HG02678 (cell line): ENCODE results near the gene ATPAF1.
"Not testable (repeated sequence)": the region's sequence is repeated elsewhere in the genome, so short reads cannot be mapped to it uniquely, and the experiment has no call there.

Source experiments
- ATAC-seq: cut with Tn5 transposase; IDR thresholded peaks from one replicate; pipeline ENCODE4 v1.9.1; 2021; ENCODE audit warnings: mild to moderate bottlenecking, moderate library complexity; ENCODE audit not compliant: unreplicated experiment

The ATPAF1 gene, protein sequence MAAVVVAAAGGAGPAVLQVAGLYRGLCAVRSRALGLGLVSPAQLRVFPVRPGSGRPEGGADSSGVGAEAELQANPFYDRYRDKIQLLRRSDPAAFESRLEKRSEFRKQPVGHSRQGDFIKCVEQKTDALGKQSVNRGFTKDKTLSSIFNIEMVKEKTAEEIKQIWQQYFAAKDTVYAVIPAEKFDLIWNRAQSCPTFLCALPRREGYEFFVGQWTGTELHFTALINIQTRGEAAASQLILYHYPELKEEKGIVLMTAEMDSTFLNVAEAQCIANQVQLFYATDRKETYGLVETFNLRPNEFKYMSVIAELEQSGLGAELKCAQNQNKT

DNA sequence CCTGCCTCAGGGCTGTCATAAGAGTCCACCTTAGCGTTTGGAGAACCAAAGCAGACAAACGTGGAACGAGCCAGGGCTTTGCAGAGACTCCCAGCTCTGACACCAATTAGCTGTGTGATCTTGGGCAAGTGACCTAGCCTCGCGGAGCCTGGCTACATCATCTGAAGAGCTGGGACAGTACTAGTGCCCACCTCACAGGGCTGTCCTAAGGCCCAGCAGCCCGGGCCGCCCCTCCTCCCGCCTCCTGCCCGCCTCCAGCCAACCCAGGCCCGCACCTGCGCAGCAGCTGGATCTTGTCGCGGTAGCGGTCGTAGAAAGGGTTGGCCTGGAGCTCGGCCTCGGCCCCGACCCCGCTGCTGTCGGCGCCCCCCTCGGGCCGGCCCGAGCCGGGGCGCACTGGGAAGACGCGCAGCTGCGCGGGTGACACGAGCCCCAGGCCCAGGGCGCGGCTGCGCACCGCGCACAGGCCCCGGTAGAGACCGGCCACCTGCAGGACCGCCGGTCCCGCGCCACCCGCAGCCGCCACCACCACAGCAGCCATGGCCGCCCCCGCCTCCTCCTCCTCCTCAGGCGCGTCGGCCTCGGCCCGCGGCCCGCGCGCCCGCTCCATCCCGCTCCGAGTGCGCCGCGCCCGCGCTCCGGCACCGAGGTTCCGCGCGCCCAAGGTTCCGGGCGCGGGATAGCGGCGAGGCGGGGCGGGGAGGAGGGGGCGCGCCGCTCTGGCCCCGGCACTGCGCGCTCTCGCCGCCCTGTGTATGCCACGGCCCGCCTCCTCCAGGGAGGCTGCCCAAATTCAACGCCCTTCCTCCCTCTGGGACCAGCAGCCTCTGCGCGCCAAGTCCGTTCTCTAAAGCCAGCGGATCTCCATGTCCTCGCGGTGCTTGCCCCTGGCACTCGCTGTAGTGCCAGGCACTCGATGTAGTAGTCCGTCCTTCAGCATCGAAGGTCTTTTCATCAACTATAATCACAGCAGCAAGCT is at the start of gene ATPAF1:
TSS of gene ATPAF1 (minus strand) at position 583 of the 979 bp plus-strand sequence. CDS start at position 541, 42 bp downstream.
- peak; percentile 75 for ATAC-seq

DNA sequence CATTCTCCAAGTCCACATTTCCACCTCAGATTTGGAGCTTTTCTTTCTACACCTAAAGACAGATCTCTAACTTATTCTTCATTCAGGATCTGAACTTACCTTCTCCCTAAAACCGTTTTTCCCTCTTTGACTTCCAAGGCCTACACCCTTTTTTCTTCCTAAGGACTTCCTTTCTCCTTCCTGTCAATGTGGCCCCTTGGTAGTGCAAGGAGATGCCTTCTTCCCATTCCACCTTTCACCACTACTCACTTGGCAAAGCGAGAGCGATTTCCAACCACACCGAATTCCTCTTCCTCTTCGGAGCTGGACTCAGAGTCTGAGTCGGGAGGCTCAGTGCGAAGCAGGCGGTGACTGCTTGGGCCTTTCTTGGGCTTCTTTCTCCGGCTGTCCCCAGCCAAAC is 49.5 kb upstream of the ATPAF1 start:
- no peak for ATAC-seq

DNA sequence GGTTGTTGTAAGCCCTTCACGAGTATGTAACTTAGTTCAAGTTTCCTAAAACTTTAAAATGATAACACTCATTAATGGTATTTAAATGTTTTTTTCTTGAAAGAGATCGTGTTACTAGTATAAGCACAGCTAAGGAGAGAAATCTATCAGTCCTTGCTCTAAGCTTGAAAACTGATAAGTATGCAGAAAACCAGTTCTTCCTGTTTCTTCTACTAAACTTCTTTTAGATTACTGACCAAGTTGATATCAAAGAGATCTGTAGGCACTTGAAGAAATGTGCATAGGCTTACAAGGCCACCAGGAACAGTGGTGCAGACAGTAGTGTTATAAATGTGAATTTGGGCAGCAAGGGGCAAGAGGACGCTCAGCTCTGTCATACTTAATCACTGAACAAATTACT is 46.8 kb upstream of the ATPAF1 start:
- ATAC-seq, result no peak

DNA sequence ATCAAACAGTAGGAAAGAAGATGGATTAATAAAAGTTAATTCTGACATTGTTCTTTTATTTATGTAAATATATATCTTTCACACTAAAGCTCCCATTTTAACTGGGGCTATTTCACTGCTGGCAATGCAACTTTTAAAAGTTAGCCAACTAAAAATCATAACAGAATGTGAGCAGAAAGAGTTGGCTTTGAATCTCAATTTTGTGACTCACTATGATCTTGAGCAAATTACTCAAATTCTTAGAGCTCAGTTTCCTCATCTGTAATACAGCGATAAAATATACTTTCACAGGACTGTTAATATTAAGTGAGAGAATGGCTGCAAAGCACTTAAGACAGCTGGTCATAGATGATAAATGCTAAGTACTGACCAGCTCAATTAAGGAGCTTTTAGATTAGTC is 40.0 kb upstream of the ATPAF1 start:
- no peak for ATAC-seq

DNA sequence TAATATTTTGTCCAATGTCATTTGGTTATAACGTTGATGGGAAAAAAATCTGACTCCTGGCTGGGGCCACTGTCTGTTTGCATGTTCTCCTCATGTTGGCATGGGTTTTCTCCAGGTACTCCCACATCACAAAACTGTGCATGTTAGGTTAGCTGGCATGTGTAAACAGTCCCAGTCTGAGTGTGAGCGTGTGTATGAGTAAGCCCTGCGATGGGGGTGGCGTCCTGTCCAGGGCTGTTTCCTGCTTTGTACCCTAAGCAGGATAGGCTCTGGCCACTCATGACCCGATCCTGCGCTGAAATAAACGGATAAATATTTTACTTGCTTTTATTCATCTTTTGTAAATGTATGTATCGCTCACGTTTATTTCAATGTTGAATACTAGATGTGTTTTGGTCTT is 37.2 kb upstream of the ATPAF1 start:
- no peak for ATAC-seq

DNA sequence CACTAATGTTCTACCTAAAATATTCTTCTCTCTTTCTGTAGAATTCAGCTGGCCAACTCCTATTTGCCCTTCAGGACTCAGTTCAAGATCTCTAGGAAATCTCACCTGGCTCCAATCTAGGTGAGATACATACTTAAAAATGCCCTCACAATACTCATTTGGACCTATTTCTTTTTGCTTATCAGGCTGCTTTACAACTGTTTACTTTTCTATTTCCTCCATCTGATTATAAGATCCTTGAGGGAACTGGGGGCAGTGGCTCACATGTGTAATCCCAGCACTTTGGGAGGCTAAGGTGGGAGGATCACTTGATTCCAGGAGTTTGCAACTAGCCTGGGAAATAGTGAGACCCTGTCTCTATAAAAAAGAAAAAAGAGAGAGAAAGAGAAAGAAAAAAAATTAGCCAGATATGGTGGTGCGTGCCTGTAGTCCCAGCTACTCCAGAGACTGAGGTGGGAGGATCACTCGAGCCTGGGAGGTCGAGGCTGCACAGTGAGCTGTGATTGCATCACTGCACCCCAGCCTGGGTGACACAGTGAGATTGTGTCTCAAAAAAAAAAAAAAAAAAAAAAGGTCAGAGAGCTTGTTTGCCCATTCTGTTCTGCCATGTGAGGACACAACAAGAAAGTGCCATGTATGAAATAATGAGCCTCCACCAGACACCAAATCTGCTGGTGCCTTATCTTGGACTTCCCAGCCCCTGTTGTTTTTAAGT is 35.9 kb upstream of the ATPAF1 start:
- ATAC-seq, result no peak

DNA sequence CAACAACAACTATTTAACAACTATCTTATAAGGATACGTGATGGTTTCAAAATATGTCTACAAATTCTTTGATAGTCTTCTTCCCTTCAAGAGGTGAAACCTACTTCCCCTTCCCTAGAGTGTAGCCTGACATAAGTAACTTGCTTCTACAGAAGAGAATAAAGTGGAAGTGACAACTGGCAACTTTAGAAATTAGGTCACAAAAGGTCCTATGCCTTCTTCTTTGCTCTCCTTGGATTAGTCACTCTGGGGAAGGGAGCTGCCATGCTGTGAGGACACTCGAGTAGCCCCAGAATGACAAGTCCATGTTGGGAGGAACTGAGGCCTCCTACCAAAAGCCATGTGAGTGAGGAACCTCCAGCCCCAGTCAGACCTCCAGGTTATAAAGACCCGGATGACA is 31.5 kb upstream of the ATPAF1 start:
- ATAC-seq, result no peak

DNA sequence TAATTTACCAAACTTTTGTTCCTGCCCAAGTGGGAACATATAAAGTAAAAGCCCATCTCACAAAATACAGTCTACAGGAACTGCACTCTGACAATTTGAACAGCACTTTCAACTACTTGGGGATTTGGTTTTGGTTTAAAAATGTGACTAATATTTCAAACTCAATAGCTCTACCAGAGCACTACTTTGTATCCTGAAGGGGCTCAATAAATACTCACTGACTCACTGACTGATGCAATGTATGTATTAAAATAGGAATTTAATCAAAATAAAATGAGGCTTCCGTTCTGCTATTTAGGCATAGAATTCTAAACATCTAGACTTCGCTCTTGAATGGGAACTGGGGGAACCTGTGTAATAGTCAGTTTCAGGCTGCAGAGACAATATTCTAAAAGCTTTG is 28.9 kb upstream of the ATPAF1 start:
- no peak for ATAC-seq

DNA sequence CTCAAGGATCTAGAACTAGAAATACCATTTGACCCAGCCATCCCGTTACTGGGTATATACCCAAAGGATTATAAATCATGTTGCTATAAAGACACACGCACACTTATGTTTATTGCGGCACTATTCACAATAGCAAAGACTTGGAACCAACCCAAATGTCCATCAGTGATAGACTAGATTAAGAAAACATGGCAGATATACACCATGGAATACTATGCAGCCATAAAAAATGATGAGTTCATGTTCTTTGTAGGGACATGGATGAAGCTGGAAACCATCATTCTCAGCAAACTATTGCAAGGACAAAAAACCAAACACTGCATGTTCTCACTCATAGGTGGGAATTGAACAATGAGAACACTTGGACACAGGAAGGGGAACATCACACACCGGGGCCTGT is 26.5 kb upstream of the ATPAF1 start:
- not testable (repeated sequence) for ATAC-seq

DNA sequence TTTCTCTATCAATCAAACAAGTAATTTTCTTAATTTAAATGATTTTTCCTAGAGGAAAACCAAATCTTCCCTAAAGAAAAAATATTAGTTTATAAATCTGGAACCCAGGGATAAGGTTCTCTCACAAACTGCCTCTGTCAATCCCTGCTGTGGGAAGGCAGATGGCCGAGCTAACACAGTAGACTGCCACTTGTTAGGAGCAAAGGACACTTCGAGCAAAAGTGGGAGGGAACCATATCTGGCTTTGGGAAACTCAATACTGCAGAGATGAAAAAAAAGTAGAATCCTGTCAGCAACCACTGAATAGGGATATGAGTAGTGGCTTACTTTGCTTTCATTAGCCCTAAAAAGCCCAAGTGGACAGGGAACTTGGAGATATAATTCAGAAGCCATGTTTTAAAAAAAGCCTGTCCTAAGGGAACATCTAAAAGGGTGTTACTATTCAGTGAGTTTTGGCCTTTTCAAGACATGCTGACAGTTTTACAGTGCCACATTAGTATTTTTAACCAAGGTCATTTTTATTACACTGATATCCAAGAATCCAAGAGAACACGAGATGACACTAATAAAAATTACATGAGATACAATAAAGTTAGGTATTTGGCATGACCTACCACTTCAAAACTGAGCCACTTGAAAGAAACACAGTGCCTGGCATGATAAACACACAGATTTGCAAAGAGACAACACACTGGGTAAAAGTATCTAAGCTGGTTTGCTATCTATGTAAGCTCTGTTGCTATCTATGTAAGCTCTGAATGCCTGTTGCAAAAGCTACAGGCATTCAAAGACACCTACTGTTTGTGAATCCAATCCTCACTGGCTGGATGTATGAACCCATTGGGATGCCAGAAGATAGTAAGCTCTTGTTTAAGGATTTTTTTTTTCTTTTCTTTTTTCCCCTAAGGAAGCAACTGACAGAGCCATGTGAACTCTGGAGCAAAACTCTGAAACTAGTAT is 24.9 kb upstream of the ATPAF1 start:
- ATAC-seq, result no peak

DNA sequence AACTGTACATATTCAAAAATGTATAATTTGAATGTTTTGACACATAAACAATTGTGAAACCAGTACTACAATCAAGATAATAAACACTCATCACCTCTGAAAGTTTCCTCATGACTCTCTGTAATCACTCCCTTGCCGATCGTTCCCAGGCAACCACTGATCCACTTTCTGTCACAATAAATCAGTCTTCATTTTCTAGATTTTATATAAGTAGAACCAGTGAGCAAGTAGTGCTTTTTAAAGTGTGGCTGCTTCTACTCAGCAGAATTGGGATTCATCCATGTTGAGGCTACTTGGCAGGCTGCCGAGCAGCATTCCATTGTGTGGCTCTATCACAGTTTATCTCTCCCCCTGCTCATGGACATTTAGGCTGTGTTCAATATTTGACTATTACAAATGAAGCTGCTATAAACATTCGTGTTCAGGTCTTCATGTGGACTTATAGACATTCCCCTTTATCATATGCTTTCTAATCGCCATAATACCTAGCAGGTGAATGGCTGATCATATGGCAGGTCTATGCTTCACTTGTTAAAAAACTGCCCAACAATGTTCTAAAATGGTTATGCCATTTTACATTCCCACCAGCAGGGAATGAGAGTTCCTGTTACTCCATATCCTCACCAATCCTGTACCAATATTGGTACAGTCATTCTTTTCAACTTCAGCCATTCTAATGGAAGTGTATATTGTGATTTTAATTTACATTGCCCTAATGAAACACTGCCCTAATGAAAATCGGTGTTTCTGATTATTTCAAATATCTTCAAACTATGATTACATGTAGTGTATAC is 24.0 kb upstream of the ATPAF1 start:
- ATAC-seq, result no peak

DNA sequence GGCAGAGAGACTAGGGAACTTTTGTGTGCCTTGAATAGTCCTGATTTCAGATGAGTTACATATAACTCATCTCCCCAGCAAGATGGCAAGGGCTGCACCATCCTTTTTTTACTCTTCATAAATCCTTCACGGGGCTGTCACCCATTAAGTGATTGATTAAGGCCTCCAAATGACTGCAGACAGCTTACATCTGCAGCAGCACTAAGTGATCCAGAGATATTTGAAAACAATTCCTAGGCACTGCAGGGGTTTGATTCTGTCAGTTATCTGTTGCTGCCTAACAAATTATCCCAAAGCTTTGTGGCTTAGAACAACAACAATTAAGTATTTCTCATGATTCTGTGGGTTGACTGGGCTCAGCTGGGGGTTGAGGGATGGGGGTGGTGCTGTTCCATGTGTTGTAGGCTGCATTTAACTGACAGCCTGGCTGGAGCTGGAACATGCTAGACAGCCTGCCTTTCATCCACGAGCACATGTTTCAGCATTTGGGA is 22.8 kb upstream of the ATPAF1 start:
- ATAC-seq, result no peak

DNA sequence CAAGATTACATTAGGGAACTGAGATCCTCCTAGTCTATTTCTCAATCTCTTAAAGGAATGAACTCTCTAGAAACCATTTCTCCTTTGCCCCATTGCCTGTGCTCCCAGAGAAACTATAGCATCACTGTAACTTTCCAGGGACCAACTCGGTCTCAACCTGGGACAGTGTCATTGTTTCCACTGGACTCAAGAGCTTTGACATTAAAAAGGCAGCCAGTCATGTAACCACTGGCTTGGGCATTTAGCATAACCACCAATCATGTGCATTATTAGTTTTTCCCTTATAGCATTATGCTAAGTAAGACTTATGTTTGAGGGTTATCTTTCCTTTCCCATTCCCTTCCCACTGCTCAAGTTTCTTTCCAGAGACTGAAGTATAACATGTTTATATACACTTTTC is 21.7 kb upstream of the ATPAF1 start:
- ATAC-seq, result no peak

DNA sequence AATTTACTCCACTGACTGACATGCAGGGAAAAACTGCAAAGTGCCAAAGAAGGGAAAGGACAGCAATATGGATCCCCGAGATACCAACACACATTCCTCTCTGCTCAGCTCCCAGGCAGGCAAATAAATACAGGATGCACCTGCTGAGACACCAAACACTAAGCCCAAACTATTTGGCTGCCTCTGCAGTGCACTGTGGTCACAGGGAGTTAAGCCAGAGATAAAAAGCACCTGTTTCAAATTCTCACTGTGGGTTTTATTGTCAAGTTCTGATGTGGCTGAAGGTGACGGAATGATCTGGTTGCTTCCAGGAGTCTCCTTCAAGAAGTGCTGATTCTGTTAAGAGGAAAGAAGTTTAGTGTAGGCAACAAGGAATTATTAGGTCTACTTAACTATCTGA is 21.2 kb upstream of the ATPAF1 start:
- no peak for ATAC-seq

DNA sequence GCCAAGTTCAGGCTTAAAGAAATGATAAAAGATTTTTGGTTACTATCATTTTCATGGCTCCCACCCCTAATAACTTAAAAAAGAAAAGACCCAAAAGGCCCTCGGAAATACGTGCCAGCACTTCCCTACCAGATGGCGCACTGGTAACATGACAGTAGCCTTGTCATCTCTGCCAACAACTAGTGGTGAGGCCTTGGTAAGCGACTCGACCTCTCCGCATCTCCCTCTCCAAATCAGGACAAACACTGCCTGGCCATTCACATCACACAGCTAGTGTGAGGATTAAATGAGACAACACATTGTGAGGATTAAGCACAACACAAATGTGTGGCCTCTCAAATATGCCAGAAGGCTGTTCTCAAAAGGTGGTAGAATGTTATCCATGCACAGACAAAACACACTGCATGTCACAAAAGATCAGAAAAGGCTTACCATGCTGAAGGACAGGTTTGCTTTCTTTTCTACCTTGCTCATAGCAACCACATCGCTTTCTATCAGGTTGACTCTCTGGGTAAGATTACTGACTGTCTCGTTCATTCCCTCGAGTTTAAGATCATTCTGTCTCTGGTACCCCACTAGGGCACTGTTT is 19.9 kb upstream of the ATPAF1 start:
- ATAC-seq, result no peak

DNA sequence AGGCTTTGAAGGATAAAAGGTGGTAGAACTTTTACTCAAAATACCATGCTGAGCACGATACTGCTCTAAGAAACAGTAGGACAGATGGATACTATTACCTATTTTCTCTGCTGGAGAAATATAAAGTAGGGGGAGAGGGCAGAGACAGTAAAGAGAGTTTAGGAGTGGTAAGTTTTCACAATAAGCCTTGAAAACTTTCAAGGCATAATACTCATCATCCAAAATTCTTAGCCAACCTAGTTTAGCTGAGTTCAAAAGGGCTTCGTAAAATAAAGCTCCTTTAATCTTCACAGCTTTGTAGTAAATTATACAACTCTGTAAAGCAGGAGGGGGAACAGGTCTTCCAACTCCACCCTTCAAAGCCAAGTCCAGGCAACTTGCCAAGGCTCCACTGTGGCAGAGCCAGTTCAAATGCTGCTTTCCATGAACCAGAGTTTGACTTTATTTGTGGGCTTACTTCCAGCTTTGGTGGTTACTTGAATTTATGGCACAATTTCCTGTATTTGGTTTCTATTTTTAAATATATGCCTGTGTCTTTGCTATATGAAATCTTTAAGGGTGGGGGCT is 19.0 kb upstream of the ATPAF1 start:
- ATAC-seq, result no peak

DNA sequence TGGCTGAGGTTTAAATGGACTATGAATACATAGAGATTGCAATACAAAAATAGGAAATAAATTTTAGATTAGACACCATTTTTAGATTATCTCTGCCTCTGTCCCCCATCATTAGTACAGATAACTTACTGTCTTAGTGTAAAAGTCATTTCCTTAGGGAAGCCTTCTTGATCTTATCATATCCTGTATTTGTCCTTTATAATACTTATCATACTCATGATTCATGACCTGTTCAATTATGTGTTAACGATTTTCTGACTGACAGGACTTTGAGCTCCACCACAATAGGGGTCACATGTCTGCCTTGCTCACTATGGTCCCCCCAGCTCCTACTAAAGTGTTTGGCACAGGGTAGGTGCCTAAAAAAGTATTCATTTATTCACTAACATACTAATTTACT is 18.1 kb upstream of the ATPAF1 start:
- ATAC-seq, result no peak

DNA sequence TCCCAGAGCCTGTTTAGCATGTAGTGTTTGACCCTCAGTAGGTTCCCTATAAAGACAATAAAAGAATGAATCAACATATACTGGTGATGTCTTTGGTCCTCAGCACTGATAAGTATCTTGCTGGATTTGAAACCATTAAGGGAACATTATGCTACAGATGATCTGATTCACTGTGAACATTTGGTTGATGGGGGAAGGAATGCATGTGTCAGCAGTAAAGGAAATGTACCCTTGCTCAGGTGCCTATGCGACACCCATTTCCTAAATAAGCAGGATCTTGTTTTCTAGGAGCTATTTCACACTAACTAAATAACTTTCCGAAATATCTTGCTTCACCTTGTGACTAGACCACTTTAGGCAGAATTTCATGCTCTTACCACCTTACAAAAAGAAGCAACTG is 16.5 kb upstream of the ATPAF1 start:
- no peak for ATAC-seq

DNA sequence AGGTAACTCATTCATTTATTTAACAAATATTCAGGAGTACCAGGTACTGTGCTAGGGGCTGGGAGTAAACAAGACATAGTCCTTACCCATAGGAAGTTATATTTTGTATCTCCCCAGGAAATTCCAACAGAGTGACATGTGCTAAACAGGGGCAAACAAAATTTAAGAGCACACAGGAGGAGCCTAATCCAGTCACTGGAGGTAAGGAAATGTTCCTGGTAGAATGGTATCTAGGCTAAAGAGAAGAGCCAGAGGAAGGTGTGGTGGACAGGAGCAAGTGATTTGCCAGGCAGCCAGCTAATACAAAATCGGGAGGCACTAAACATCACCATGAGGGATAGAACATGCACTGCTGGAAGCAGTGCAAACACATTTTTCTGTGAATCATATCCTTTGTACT is 13.9 kb upstream of the ATPAF1 start:
- ATAC-seq, result no peak
